OCI-LY7 (cell line): Measurements from ENCODE around the gene DOHH. TPM values are rescaled to one million over a fixed set of nuclear protein-coding genes. Genes with fewer than 3 reads are reported as not detected.

Experiments
- BruUV-seq: library from RNA; stranded (reverse); fragments of 400-500 nt; replicated peaks from 2 replicates; lab custom pipeline; 2021; lab: Mats Ljungman, UMichigan
- CTCF ChIA-PET: fragments of 300-600 bp; sonication (Branson Sonifier 250); formaldehyde crosslinking; loops from one replicate; lab custom pipeline; 2022; ENCODE audit warnings: antibody characterized with exemption; ENCODE audit not compliant: unreplicated experiment; lab: Charles Lee
- POLR2A ChIA-PET: fragments of 300-600 bp; sonication (Branson Sonifier 250); formaldehyde crosslinking; loops from one replicate; lab custom pipeline; 2022; ENCODE audit warnings: antibody characterized with exemption; lab: Charles Lee
- DNase-seq: peaks from one replicate; pipeline ENCODE4 v3.0.0-alpha.2; 2015; ENCODE audit warnings: low spot score
- H2AFZ ChIP-seq: fragments of 200-600 bp; sonication (generic), shearing (Covaris generic); 2 replicates; pipeline ENCODE4 v1.6.1; 2014; ENCODE audit warnings: mild to moderate bottlenecking, antibody characterized with exemption, low read length, moderate library complexity
- H3K27ac ChIP-seq: fragments of 200-600 bp; sonication (generic); 2 replicates; pipeline ENCODE4 v1.5.1; 2014; ENCODE audit warnings: mixed run types, low read depth, mild to moderate bottlenecking, moderate library complexity, low read length, inconsistent platforms; ENCODE audit not compliant: poor library complexity, severe bottlenecking
- H3K36me3 ChIP-seq: fragments of 200-600 bp; sonication (generic); 2 replicates; pipeline ENCODE4 v1.6.1; 2014; ENCODE audit warnings: mild to moderate bottlenecking, antibody characterized with exemption, low read length, moderate library complexity, mixed read lengths; ENCODE audit not compliant: insufficient read depth
- H3K4me1 ChIP-seq: fragments of 200-600 bp; sonication (generic); 2 replicates; pipeline ENCODE4 v1.5.1; 2014; ENCODE audit warnings: mild to moderate bottlenecking, low read length; ENCODE audit not compliant: insufficient read depth, poor library complexity, severe bottlenecking
- H3K4me2 ChIP-seq: fragments of 200-600 bp; sonication (generic); 2 replicates; pipeline ENCODE4 v1.6.1; 2014; ENCODE audit warnings: mild to moderate bottlenecking, low read length
- H3K4me3 ChIP-seq: fragments of 200-600 bp; sonication (generic); 2 replicates; pipeline ENCODE4 v1.5.1; 2014; ENCODE audit warnings: mild to moderate bottlenecking, low read depth, low read length; ENCODE audit not compliant: poor library complexity, severe bottlenecking
- H3K79me2 ChIP-seq: fragments of 200-600 bp; sonication (generic); 2 replicates; pipeline ENCODE4 v1.6.1; 2016; ENCODE audit warnings: low read depth, mild to moderate bottlenecking, low read length, moderate library complexity, mixed read lengths; ENCODE audit not compliant: insufficient read depth
- H3K9me2 ChIP-seq: fragments of 200-600 bp; sonication (generic); 2 replicates; pipeline ENCODE4 v1.6.1; 2016; ENCODE audit warnings: mild to moderate bottlenecking, low read length, mixed read lengths; ENCODE audit not compliant: insufficient read depth
- H3K9me3 ChIP-seq: fragments of 200-600 bp; sonication (generic); 2 replicates; pipeline ENCODE4 v1.6.1; 2014; ENCODE audit warnings: mild to moderate bottlenecking, mixed run types, low read length, mixed read lengths
- H4K20me1 ChIP-seq: fragments of 200-600 bp; sonication (generic); 2 replicates; pipeline ENCODE4 v1.6.1; 2014; ENCODE audit warnings: mild to moderate bottlenecking, antibody characterized with exemption, low read length, moderate library complexity, mixed read lengths; ENCODE audit not compliant: insufficient read depth
- EZH2phosphoT487 ChIP-seq: fragments of 200-600 bp; sonication (generic); IDR thresholded peaks from 2 replicates; pipeline ENCODE4 v1.6.1; 2018; ENCODE audit warnings: low read depth, borderline replicate concordance, mild to moderate bottlenecking, mixed run types, antibody characterized with exemption, low read length, moderate library complexity, mixed read lengths
- intact Hi-C: fragments of 100-400 bp; cut with micrococcal nuclease; formaldehyde crosslinking; loops from one replicate; pipeline ENCODE4 v1.10.0; 2022; ENCODE audit not compliant: unreplicated experiment
- total RNA-seq, 2 experiments: library from RNA; depleted of rRNA in 1 of 2; stranded (reverse); fragments of >200 nt in 1 of 2; shearing (Covaris generic) in 1 of 2; gene quantifications; 2 replicates each; pipeline ENCODE4 v1.2.3, GENCODE V29; 2014 to 2022
- TF ChIP-seq, protein P1 (sequence below): fragments of 200-600 bp; sonication (generic); conservative IDR thresholded peaks from 2 replicates; pipeline ENCODE4 v1.5.1; 2014; ENCODE audit warnings: mild to moderate bottlenecking, antibody characterized with exemption, low read length, moderate library complexity, mixed read lengths

The DOHH gene
- total RNA-seq, 2 experiments from 2014 or later = 11.3 to 13.1 TPM

GRCh38 chr19:3492919-3493318, 7.6 kb downstream of the DOHH start:
- POLR2A ChIA-PET = interaction anchor here (0.8 kb wide), 1 partner anchor 14 kb away, joined by 3 read pairs; no protein-coding TSS in a partner anchor

GRCh38 chr19:3492131-3492839, 8.2 kb downstream of the DOHH start:
- no TSS peak for BruUV-seq
- Histone ChIP-seq H3K79me2 (no peaks in the 10 kb centered on the region), H2AFZ (no peak overlapping the region), H3K4me2 (no peak overlapping the region), H3K9me3 (no peaks in the 10 kb centered on the region), H3K9me2 (no peaks in the 10 kb centered on the region), H3K27ac (no peak overlapping the region), H3K36me3 (peaks cover 49% of the 10 kb centered on the region), H3K4me1 (no peaks in the 10 kb centered on the region), H4K20me1 (no peaks in the 10 kb centered on the region), H3K4me3 (no peak overlapping the region)
- POLR2A ChIA-PET = interaction anchor here (0.8 kb wide), 1 partner anchor 13 kb away, joined by 3 read pairs; no protein-coding TSS in a partner anchor
- TF ChIP-seq EZH2phosphoT487 = no peak
- TF ChIP-seq, protein P1, sequence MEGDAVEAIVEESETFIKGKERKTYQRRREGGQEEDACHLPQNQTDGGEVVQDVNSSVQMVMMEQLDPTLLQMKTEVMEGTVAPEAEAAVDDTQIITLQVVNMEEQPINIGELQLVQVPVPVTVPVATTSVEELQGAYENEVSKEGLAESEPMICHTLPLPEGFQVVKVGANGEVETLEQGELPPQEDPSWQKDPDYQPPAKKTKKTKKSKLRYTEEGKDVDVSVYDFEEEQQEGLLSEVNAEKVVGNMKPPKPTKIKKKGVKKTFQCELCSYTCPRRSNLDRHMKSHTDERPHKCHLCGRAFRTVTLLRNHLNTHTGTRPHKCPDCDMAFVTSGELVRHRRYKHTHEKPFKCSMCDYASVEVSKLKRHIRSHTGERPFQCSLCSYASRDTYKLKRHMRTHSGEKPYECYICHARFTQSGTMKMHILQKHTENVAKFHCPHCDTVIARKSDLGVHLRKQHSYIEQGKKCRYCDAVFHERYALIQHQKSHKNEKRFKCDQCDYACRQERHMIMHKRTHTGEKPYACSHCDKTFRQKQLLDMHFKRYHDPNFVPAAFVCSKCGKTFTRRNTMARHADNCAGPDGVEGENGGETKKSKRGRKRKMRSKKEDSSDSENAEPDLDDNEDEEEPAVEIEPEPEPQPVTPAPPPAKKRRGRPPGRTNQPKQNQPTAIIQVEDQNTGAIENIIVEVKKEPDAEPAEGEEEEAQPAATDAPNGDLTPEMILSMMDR = no peak
- intact Hi-C loops = no loop called here
- DNase-seq = no peak
- CTCF ChIA-PET = no interaction called here

More at GRCh38 chr19:3492919-3493318, 7.6 kb downstream of the DOHH start:
- TF ChIP-seq EZH2phosphoT487 = no peak
- TF ChIP-seq, protein P1 = no peak
- H3K4me3 ChIP-seq = no peak overlapping the region
- H3K27ac ChIP-seq = no peak overlapping the region
- BruUV-seq = no TSS peak
- H3K36me3 ChIP-seq = peaks cover 52% of the 10 kb centered on the region
- no peaks in the 10 kb centered on the region for H3K79me2 ChIP-seq
- H3K9me3 ChIP-seq = no peaks in the 10 kb centered on the region
- no peak overlapping the region for H3K4me2 ChIP-seq
- intact Hi-C loops = no loop called here
- CTCF ChIA-PET = no interaction called here
- no peak overlapping the region for H2AFZ ChIP-seq
- no peaks in the 10 kb centered on the region for H3K4me1 ChIP-seq
- no peaks in the 10 kb centered on the region for H4K20me1 ChIP-seq
- DNase-seq = no peak
- H3K9me2 ChIP-seq = no peaks in the 10 kb centered on the region

- Histone ChIP-seq H3K27ac (no peak overlapping the region), H3K4me2 (no peak overlapping the region), H2AFZ (no peak overlapping the region), H3K4me3 (no peak overlapping the region), H3K9me3 (no peaks in the 10 kb centered on the region), H3K79me2 (no peaks in the 10 kb centered on the region), H3K36me3 (peaks cover 42% of the 10 kb centered on the region), H4K20me1 (no peaks in the 10 kb centered on the region), H3K4me1 (no peaks in the 10 kb centered on the region), H3K9me2 (no peaks in the 10 kb centered on the region)
- POLR2A ChIA-PET = no interaction called here
- TF ChIP-seq, protein P1 = no peak
- no peak for TF ChIP-seq EZH2phosphoT487
- intact Hi-C loops = no loop called here
- DNase-seq = no peak
- BruUV-seq = no TSS peak
- CTCF ChIA-PET = no interaction called here
Observed at GRCh38 chr19:3491396-3492119, 8.9 kb downstream of the DOHH start.
